Measurements from ENCODE around the gene GCH1.
"Not testable (repeated sequence)": the region's sequence is repeated elsewhere in the genome, so short reads cannot be mapped to it uniquely, and the experiment has no call there.

The GCH1 gene

DNA sequence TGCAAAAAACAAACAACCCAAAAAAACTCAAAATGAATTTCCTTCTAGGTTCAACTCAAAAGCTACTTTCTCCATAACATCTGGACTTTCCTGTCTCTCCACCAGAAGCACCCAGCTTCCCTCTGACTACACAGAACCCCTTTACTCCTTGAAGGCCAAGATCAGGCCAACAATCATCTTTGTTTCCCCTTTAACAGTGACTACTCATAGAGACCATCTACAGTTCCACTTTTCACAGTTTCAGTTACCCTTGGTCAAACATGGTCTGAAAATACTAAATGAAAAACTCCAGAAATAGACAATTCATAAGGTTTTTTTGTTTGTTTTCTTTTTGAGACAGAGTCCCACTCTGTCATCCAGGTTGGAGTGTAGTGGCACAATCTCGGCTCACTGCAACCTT lies 11.8 kb downstream of the GCH1 start:
- Histone ChIP-seq H3K36me3 (ENCODE audit: control insufficient read depth, insufficient read depth, low read length) (no peaks in the 10 kb centered on the region), H3K9me3 (ENCODE audit: control insufficient read depth, insufficient read depth, low read length) (no peaks in the 10 kb centered on the region), H3K9ac (ENCODE audit: low read depth, low read length) (no peak overlapping the region), H3K27me3 (ENCODE audit: control insufficient read depth, insufficient read depth, low read length) (no peaks in the 10 kb centered on the region), H3K4me1 (ENCODE audit: control insufficient read depth, insufficient read depth, low read length) (peaks cover 10% of the 10 kb centered on the region), H3K4me3 (ENCODE audit: low read depth, low read length) (no peak overlapping the region), H3K27ac (ENCODE audit: low read depth, low read length) (no peak overlapping the region)

DNA sequence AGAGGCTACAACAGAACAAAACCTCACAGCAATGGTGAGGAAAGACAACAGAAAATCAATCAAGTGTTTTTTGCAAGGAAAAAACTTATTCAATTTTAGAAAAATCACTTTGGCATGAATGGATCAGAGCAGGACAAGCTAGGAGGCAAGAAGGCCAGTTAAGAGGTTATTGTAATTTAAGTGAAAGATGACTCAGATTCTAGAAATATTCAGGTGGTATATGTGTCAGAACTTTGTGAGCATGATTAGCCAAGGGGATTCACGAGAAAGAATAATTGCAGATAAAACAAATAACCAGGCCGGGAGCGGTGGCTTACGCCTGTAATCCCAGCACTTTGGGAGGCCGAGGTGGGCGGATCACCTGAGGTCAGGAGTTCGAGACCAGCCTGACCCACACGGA lies 12.7 kb downstream of the GCH1 start:
- H3K27me3 ChIP-seq (ENCODE audit: control insufficient read depth, insufficient read depth, low read length), result no peaks in the 10 kb centered on the region
- no peaks in the 10 kb centered on the region for H3K9me3 ChIP-seq (ENCODE audit: control insufficient read depth, insufficient read depth, low read length)
- H3K36me3 ChIP-seq (ENCODE audit: control insufficient read depth, insufficient read depth, low read length), result no peaks in the 10 kb centered on the region
- peaks cover 10% of the 10 kb centered on the region for H3K4me1 ChIP-seq (ENCODE audit: control insufficient read depth, insufficient read depth, low read length)
- no peak overlapping the region for H3K27ac ChIP-seq (ENCODE audit: low read depth, low read length)
- no peak overlapping the region for H3K9ac ChIP-seq (ENCODE audit: low read depth, low read length)
- no peak overlapping the region for H3K4me3 ChIP-seq (ENCODE audit: low read depth, low read length)

DNA sequence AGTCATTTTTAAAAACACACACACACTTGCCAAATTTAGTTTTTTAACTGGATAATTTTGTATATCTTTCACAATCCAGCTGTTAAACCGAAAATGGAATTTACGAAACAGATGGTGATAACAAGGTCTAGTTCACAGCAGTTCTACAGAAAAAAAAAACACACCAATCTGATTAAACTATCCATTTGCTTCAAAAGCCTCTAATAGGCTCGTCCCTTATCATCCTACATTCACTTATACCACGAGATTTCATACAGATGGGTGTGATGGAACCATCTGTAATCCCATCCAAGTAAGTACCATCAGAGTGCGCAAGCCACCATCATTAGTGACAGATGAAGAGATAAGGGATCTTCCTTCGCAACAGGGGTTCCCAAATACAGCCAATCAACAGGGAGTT lies 20.1 kb downstream of the GCH1 start:
- H3K4me1 ChIP-seq (ENCODE audit: control insufficient read depth, insufficient read depth, low read length), result peaks cover 6% of the 10 kb centered on the region
- no peak overlapping the region for H3K9ac ChIP-seq (ENCODE audit: low read depth, low read length)
- H3K27me3 ChIP-seq (ENCODE audit: control insufficient read depth, insufficient read depth, low read length), result no peaks in the 10 kb centered on the region
- no peak overlapping the region for H3K4me3 ChIP-seq (ENCODE audit: low read depth, low read length)
- H3K27ac ChIP-seq (ENCODE audit: low read depth, low read length), result no peak overlapping the region
- H3K36me3 ChIP-seq (ENCODE audit: control insufficient read depth, insufficient read depth, low read length), result no peaks in the 10 kb centered on the region
- no peaks in the 10 kb centered on the region for H3K9me3 ChIP-seq (ENCODE audit: control insufficient read depth, insufficient read depth, low read length)

DNA sequence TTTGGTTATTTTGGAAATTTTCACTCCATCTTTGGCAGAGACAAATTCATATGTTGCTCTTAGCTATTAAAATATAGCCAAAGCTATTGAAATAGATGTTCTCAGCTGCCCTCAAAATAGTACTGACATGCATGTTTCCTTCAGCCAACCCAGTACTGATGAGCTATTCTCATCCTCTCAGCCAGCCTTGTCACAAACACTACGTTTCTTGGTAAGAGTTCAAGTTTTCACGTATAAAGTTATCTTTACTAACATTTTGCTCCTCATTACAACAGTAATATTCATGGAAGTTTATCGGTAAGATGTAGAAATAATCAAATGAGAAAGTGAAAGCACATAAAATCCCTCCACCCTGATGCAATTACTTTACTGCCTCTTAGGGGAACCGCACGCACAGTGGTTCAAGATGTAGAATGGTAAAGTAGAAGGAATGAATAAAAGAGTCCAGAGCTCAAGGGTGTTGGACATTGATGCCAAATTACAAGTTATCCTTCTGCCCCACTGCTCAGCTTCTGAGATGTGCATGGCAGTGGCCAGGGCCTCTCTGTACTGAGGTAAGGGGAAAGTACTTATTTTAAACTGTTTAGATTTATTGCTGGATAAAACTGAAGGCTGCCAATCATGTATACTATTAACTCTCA lies 20.7 kb downstream of the GCH1 start:
- H3K27me3 ChIP-seq (ENCODE audit: control insufficient read depth, insufficient read depth, low read length), result no peaks in the 10 kb centered on the region
- peaks cover 6% of the 10 kb centered on the region for H3K4me1 ChIP-seq (ENCODE audit: control insufficient read depth, insufficient read depth, low read length)
- H3K36me3 ChIP-seq (ENCODE audit: control insufficient read depth, insufficient read depth, low read length), result no peaks in the 10 kb centered on the region
- H3K4me3 ChIP-seq (ENCODE audit: low read depth, low read length), result no peak overlapping the region
- H3K9me3 ChIP-seq (ENCODE audit: control insufficient read depth, insufficient read depth, low read length), result no peaks in the 10 kb centered on the region
- no peak overlapping the region for H3K27ac ChIP-seq (ENCODE audit: low read depth, low read length)
- no peak overlapping the region for H3K9ac ChIP-seq (ENCODE audit: low read depth, low read length)

DNA sequence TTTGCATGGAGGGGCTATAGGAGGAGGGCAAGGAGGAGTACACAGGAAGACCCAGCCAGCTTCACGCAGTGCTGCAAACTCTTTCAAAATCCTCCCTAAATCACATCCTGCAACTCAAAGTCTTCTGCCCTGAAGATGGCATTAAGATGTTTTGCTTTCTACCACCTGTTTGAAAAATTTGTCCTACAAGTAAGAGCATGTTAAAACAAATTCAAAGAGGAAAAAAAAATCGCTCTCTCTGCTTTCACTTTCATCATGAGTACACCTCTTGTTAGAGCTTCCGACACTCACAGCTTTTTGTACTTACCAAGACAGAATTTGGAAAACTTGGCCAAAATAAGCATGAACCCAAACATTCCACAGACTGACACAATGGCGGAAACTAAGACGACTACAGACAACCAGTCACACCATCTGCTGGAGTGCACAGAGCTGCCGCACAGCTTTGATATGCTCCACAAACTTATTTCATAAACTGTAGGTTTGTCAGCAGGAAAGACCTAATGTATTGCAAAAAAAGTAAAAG lies 21.3 kb downstream of the GCH1 start:
- no peak overlapping the region for H3K4me3 ChIP-seq (ENCODE audit: low read depth, low read length)
- no peak overlapping the region for H3K27ac ChIP-seq (ENCODE audit: low read depth, low read length)
- H3K4me1 ChIP-seq (ENCODE audit: control insufficient read depth, insufficient read depth, low read length), result peaks cover 6% of the 10 kb centered on the region
- no peaks in the 10 kb centered on the region for H3K9me3 ChIP-seq (ENCODE audit: control insufficient read depth, insufficient read depth, low read length)
- H3K9ac ChIP-seq (ENCODE audit: low read depth, low read length), result no peak overlapping the region
- no peaks in the 10 kb centered on the region for H3K36me3 ChIP-seq (ENCODE audit: control insufficient read depth, insufficient read depth, low read length)
- H3K27me3 ChIP-seq (ENCODE audit: control insufficient read depth, insufficient read depth, low read length), result no peaks in the 10 kb centered on the region

DNA sequence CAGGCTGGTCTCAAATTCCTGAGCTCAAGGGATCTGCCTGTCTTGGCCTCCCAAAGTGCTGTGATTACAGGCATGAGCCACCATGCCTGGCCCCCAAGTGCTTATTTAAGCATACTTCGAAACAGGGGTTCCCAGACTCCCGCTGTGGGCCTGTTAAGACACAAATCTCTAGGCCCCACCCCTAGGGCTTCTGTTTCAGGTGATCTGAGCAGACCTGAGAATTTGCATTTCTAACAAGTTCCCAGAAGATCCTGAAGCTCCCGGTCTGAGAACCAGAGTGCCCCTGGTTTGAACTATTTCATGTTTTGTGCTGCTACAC lies 25.0 kb downstream of the GCH1 start:
- no peaks in the 10 kb centered on the region for H3K36me3 ChIP-seq (ENCODE audit: control insufficient read depth, insufficient read depth, low read length)
- H3K27me3 ChIP-seq (ENCODE audit: control insufficient read depth, insufficient read depth, low read length), result no peaks in the 10 kb centered on the region
- no peak overlapping the region for H3K27ac ChIP-seq (ENCODE audit: low read depth, low read length)
- H3K4me1 ChIP-seq (ENCODE audit: control insufficient read depth, insufficient read depth, low read length), result peaks cover 6% of the 10 kb centered on the region
- H3K9me3 ChIP-seq (ENCODE audit: control insufficient read depth, insufficient read depth, low read length), result no peaks in the 10 kb centered on the region
- no peak overlapping the region for H3K9ac ChIP-seq (ENCODE audit: low read depth, low read length)
- H3K4me3 ChIP-seq (ENCODE audit: low read depth, low read length), result no peak overlapping the region

DNA sequence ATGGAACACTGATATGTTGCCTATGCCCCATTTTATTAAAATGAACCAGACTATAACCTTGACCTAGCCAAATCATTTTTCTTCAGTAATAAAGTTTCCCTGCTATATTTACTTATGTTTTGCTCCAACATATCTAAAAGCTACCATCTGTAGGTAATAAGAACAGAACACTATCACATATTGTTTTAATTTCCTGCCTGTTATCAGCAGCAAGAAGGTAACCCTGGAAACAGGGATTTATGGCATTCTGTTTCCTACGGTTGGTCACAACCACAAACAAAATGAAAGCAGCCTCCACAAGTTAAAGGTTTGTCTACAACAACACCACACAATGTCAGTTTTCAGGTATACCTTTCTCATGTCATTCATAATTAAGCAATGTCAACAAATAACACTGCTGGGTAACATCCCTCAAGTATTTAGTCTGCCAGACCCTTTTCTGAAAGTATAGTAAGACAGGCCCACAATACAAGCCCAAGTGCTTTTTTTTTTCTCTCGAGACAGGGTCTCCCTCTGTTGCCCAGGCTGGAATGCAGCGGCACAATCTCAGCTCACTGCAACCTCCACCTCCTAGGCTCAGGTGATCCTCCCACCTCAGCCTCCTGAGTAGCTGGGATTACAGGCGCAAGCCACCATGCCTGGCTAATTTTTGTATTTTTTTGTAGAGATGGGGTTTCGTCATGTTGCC lies 25.5 kb downstream of the GCH1 start:
- no peak overlapping the region for H3K9ac ChIP-seq (ENCODE audit: low read depth, low read length)
- no peaks in the 10 kb centered on the region for H3K36me3 ChIP-seq (ENCODE audit: control insufficient read depth, insufficient read depth, low read length)
- no peaks in the 10 kb centered on the region for H3K27me3 ChIP-seq (ENCODE audit: control insufficient read depth, insufficient read depth, low read length)
- no peak overlapping the region for H3K4me3 ChIP-seq (ENCODE audit: low read depth, low read length)
- H3K4me1 ChIP-seq (ENCODE audit: control insufficient read depth, insufficient read depth, low read length), result peaks cover 6% of the 10 kb centered on the region
- no peak overlapping the region for H3K27ac ChIP-seq (ENCODE audit: low read depth, low read length)
- H3K9me3 ChIP-seq (ENCODE audit: control insufficient read depth, insufficient read depth, low read length), result no peaks in the 10 kb centered on the region

DNA sequence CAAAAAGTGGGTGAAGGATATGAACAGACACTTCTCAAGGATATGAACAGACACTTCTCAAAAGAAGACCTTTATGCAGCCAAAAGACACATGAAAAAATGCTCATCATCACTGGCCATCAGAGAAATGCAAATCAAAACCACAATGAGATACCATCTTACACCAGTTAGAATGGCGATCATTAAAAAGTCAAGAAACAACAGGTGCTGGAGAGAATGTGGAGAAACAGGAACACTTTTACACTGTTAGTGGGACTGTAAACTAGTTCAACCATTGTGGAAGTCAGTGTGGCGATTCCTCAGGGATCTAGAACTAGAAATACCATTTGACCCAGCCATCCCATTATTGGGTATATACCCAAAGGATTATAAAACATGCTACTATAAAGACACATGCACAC lies 27.0 kb downstream of the GCH1 start:
- H3K9ac ChIP-seq (ENCODE audit: low read depth, low read length); H3K4me1 ChIP-seq (ENCODE audit: control insufficient read depth, insufficient read depth, low read length); H3K27ac ChIP-seq (ENCODE audit: low read depth, low read length); H3K27me3 ChIP-seq (ENCODE audit: control insufficient read depth, insufficient read depth, low read length); H3K36me3 ChIP-seq (ENCODE audit: control insufficient read depth, insufficient read depth, low read length); H3K9me3 ChIP-seq (ENCODE audit: control insufficient read depth, insufficient read depth, low read length); H3K4me3 ChIP-seq (ENCODE audit: low read depth, low read length): not testable (repeated sequence)

DNA sequence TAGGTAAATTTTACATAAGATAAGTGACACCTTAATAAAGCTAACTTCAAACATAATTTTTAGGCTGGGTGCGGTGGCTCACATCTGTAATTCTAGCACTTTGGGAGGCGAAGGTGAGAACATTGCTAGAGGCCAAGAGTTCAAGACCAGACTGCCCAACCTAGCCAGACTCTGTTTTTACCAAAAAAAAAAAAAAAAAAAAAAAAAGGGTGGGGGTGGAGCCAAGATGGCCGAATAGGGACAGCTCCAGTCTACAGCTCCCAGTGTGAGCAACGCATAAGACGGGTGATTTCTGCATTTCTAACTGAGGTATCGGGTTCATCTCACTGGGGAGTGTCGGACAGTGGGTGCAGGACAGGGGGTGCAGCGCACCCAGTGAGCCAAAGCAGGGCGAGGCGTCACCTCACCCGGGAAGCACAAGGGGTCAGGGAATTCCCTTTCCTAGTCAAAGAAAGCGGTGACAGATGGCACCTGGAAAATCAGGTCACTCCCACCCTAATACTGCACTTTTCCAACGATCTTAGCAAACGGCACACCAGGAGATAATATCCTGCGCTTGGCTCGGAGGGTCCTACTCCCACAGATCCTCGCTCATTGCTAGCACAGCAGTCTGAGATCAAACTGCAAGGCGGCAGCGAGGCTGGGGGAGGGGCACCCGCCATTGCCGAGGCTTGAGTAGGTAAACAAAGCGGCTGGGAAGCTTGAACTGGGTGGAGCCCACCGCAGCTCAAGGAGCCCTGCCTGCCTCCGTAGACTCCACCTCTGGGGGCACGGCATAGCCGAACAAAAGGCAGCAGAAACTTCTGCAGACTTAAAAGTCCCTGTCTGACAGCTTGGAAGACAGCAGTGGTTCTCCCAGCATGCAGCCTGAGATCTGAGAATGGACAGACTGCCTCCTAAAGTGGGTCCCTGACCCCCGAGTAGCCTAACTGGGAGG lies 32.2 kb downstream of the GCH1 start:
- not testable (repeated sequence) for H3K36me3 ChIP-seq (ENCODE audit: control insufficient read depth, insufficient read depth, low read length); H3K9me3 ChIP-seq (ENCODE audit: control insufficient read depth, insufficient read depth, low read length); H3K4me1 ChIP-seq (ENCODE audit: control insufficient read depth, insufficient read depth, low read length); H3K27me3 ChIP-seq (ENCODE audit: control insufficient read depth, insufficient read depth, low read length)
- Histone ChIP-seq H3K27ac (ENCODE audit: low read depth, low read length) (peak overlapping the region; percentile 68), H3K4me3 (ENCODE audit: low read depth, low read length) (peak overlapping the region; percentile 75), H3K9ac (ENCODE audit: low read depth, low read length) (peak overlapping the region; percentile 80)

DNA sequence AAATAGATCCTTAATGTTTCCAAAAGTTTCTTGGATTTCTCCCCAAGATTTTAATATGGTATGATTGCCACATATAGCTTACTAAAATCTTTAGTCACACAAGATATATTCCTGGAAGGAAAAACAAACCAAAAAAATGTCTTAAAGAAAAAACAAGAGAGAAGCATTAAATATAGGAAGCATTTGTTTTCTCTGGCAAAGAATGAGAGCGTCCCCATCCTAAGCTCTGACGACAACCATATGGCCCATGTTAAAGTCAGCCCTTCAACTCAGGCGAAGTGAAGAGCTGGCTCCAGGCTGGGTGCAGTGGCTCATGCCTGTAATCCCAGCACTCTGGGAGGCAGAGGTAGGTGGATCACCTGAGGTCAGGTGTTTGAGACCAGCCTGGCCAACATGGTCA lies 35.6 kb downstream of the GCH1 start:
- Histone ChIP-seq H3K36me3 (ENCODE audit: control insufficient read depth, insufficient read depth, low read length) (no peaks in the 10 kb centered on the region), H3K4me1 (ENCODE audit: control insufficient read depth, insufficient read depth, low read length) (0 out of 2 replicates have a peak, but pooled peaks cover 6% of the 10 kb centered on the region), H3K27ac (ENCODE audit: low read depth, low read length) (no peak overlapping the region), H3K27me3 (ENCODE audit: control insufficient read depth, insufficient read depth, low read length) (no peaks in the 10 kb centered on the region), H3K9ac (ENCODE audit: low read depth, low read length) (no peak overlapping the region), H3K4me3 (ENCODE audit: low read depth, low read length) (no peak overlapping the region), H3K9me3 (ENCODE audit: control insufficient read depth, insufficient read depth, low read length) (no peaks in the 10 kb centered on the region)

DNA sequence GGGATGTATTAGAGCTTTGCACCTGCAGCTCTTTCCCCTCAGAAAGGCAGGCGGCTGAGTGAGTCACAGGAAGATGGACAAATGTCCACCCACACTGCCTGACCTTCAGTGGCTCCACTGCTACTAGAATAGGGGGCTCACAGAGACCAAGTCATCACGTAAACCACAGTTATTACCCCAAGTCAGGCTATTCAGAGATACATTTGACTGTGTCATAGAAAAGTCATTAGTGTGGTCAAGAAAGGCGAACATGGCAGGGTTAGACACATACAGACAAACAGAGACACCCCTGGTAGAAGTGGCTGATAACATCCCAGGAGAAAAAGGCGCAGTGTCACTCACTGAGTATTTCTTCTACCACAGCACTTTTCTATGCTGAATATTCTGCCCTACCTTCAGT lies 36.0 kb downstream of the GCH1 start:
- Histone ChIP-seq H3K27me3 (ENCODE audit: control insufficient read depth, insufficient read depth, low read length) (no peaks in the 10 kb centered on the region), H3K36me3 (ENCODE audit: control insufficient read depth, insufficient read depth, low read length) (no peaks in the 10 kb centered on the region), H3K27ac (ENCODE audit: low read depth, low read length) (no peak overlapping the region), H3K4me3 (ENCODE audit: low read depth, low read length) (no peak overlapping the region), H3K4me1 (ENCODE audit: control insufficient read depth, insufficient read depth, low read length) (0 out of 2 replicates have a peak, but pooled peaks cover 6% of the 10 kb centered on the region), H3K9me3 (ENCODE audit: control insufficient read depth, insufficient read depth, low read length) (no peaks in the 10 kb centered on the region), H3K9ac (ENCODE audit: low read depth, low read length) (no peak overlapping the region)
